K562 (cell line): ENCODE results near the gene ETHE1. TPM values are rescaled to one million over a fixed set of nuclear protein-coding genes. Genes with fewer than 3 reads are reported as not detected.
A peak's percentile ranks its signal among the peaks of the same experiment; 100 is the strongest.

Experiments
- ARID1B ChIP-seq: fragments of 450-650 bp; IDR thresholded peaks from 2 replicates; pipeline ENCODE4 v1.6.1; 2016; ENCODE audit warnings: antibody characterized with exemption, mild to moderate bottlenecking, inconsistent platforms
- CREM ChIP-seq: IDR thresholded peaks from 2 replicates; pipeline ENCODE4 v1.6.1; 2014; ENCODE audit warnings: antibody characterized with exemption, low read depth
- ESRRA ChIP-seq: fragments of 450-650 bp; IDR thresholded peaks from 2 replicates; pipeline ENCODE4 v1.6.1; 2014; ENCODE audit warnings: low read depth, mild to moderate bottlenecking, moderate library complexity, borderline replicate concordance
- ETV6 ChIP-seq, 3 experiments: fragments of 150-350 bp in 1 of 3; sonication (generic) in 1 of 3; formaldehyde crosslinking in 1 of 3; IDR thresholded peaks; 2 replicates each; pipeline versions ENCODE4 v1.6.1 to v1.8.0; 2014 to 2022; ENCODE audit warnings: borderline replicate concordance in 2 of 3, low read depth in 2 of 3, antibody characterized with exemption in 1 of 3, low read length in 1 of 3, mild to moderate bottlenecking in 1 of 3, missing genetic modification reagents in 1 of 3
- FOSL1 ChIP-seq: fragments of 200-800 bp; sonication (Bioruptor generic); conservative IDR thresholded peaks from 2 replicates; pipeline ENCODE4 v1.6.1; 2016; ENCODE audit warnings: missing genetic modification characterization, missing compliant biosample characterization
- FOXM1 ChIP-seq, 2 experiments: fragments of 450-650 bp in 1 of 2; sonication (generic) in 1 of 2; formaldehyde crosslinking in 1 of 2; IDR thresholded peaks; 2 replicates each; pipeline versions ENCODE4 v1.6.1 to v1.9.0; 2017 to 2022; ENCODE audit warnings: low read depth in 2 of 2, mild to moderate bottlenecking in 2 of 2, missing genetic modification reagents in 1 of 2, moderate library complexity in 1 of 2
- HMGN3 ChIP-seq: IDR thresholded peaks from 2 replicates; pipeline ENCODE4 v1.6.1; 2011; ENCODE audit warnings: borderline replicate concordance, low read depth, mild to moderate bottlenecking, mixed read lengths, low read length; ENCODE audit not compliant: insufficient read length; ENCODE audit errors: extremely low read depth
- KLF16 ChIP-seq: IDR thresholded peaks from 2 replicates; pipeline ENCODE4 v1.6.1; 2016; ENCODE audit warnings: antibody characterized with exemption
- MEIS2 ChIP-seq: fragments of 450-650 bp; IDR thresholded peaks from 2 replicates; pipeline ENCODE4 v1.6.1; 2014; ENCODE audit warnings: mild to moderate bottlenecking; ENCODE audit not compliant: partially characterized antibody
- MYNN ChIP-seq, 2 experiments: sonication (generic); formaldehyde crosslinking in 1 of 2; IDR thresholded peaks; 2 replicates each; pipeline versions ENCODE4 v1.5.0 to v1.6.1; 2016 to 2020; ENCODE audit warnings: antibody characterized with exemption in 1 of 2, missing genetic modification reagents in 1 of 2
- PML ChIP-seq: IDR thresholded peaks from 2 replicates; pipeline ENCODE4 v1.6.1; 2012; ENCODE audit warnings: low read length, inconsistent platforms
- RBFOX2 ChIP-seq: fragments of 200-400 bp; formaldehyde crosslinking; IDR thresholded peaks from 2 replicates; pipeline ENCODE4 v1.6.1; 2017; ENCODE audit warnings: low read depth, mild to moderate bottlenecking, low read length, moderate library complexity
- TOE1 ChIP-seq, 2 experiments: fragments of 450-650 bp in 1 of 2; sonication (generic) in 1 of 2; formaldehyde crosslinking in 1 of 2; IDR thresholded peaks; 2 replicates each; pipeline versions ENCODE4 v1.7.1 to v1.8.0; 2016 to 2022; ENCODE audit warnings: borderline replicate concordance in 2 of 2, mild to moderate bottlenecking in 2 of 2, antibody characterized with exemption in 1 of 2, inconsistent platforms in 1 of 2, low read depth in 1 of 2, missing genetic modification reagents in 1 of 2, moderate library complexity in 1 of 2
- ZNF274 ChIP-seq: IDR thresholded peaks from 2 replicates; pipeline ENCODE4 v1.6.1; 2011; ENCODE audit warnings: low read depth, mild to moderate bottlenecking, low read length, moderate library complexity, borderline replicate concordance
- polyA plus RNA-seq, 8 experiments: library from polyadenylated mRNA; depleted of rRNA in 4 of 8; stranded (reverse) in 5 of 8; unstranded in 3 of 8; fragments of >200 nt; fragmentation: Nextera tagmentation in 2 of 8; fragmentation: Illumina TruSeq in 1 of 8; extraction: Ambion mirVana in 2 of 8; extraction: Trizol in 1 of 8; gene quantifications; 2 replicates each; pipeline versions ENCODE4 v1.2.1 to v1.2.3, GENCODE V29; 2011 to 2014; ENCODE audit warnings: inconsistent platforms in 1 of 8, missing spikeins in 1 of 8
- total RNA-seq, 7 experiments: library from RNA; depleted of rRNA in 6 of 7; stranded (reverse); fragments of >200 nt in 6 of 7; fragmentation: Illumina TruSeq in 2 of 7; extraction: Trizol in 2 of 7; gene quantifications; 2 replicates each; pipeline versions ENCODE4 v1.2.1 to v1.2.3, GENCODE V29; 2011 to 2021; ENCODE audit warnings: low replicate concordance in 1 of 7
- TF ChIP-seq, protein P1 (sequence below): fragments of 450-650 bp; IDR thresholded peaks from 2 replicates; pipeline ENCODE4 v1.6.1; 2014; ENCODE audit warnings: low read depth, mild to moderate bottlenecking, moderate library complexity, borderline replicate concordance
- TF ChIP-seq, protein P2 (sequence below): fragments of 450-650 bp; IDR thresholded peaks from 2 replicates; pipeline ENCODE4 v1.6.1; 2016; ENCODE audit warnings: low read depth

ETHE1 gene
- total and polyA plus RNA-seq, 9 of the 15 experiments (the other 6 are each of a cell fraction or from before 2014, with no cell fraction given) = 2.9 to 21.0 (median 10.2) TPM

DNA sequence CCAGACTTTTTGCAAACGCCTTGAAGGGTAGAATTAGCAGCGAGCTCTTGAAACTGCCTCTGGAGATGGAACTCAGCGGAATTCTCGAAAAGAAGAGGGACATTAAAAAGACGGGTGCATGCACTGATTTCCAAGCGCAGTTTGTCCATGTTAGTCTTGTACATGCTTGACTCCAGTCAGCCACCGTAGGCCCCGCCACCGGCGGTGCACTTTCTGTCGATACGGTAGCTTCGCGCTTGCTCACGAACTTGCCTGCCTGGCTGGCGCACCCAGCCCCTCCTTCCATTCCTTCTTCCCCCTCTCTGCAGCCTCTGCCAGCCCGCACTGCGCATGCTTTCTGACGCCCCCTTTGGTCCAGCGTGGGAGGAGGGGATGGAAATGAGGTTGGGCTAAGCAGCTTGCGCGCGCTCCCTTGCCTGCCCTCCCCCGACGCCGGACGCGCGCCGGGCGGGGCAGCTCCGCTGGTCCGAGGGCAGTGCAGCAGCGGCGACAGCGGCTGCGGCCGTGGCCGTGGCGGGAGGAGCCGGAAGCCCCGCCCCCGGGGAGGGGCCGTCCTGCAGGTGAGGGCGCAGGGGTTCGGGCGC, 6.1 kb upstream of the ETHE1 start, which contains the start of gene ZNF575 (continued):
- 0 out of 2 replicates have a peak, but pooled peaks have one; percentile 23 for TF ChIP-seq CREM
- peak; percentile 15; the same call in 1 of the 2 replicates for TF ChIP-seq PML
- TF ChIP-seq HMGN3 = peak; percentile 74
- no peak for TF ChIP-seq FOXM1 (IDR thresholded peaks at IDR 0.05; ENCODE audit: low read depth)
- TF ChIP-seq FOXM1 (CRISPR knock-in tag; IDR thresholded peaks at IDR 0.05; ENCODE audit: low read depth) = no peak
- TF ChIP-seq, protein P1, sequence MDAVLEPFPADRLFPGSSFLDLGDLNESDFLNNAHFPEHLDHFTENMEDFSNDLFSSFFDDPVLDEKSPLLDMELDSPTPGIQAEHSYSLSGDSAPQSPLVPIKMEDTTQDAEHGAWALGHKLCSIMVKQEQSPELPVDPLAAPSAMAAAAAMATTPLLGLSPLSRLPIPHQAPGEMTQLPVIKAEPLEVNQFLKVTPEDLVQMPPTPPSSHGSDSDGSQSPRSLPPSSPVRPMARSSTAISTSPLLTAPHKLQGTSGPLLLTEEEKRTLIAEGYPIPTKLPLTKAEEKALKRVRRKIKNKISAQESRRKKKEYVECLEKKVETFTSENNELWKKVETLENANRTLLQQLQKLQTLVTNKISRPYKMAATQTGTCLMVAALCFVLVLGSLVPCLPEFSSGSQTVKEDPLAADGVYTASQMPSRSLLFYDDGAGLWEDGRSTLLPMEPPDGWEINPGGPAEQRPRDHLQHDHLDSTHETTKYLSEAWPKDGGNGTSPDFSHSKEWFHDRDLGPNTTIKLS = 0 out of 2 replicates have a peak, but pooled peaks have one; percentile 37
- TF ChIP-seq ZNF274 = no peak
- TF ChIP-seq MEIS2 = peak; percentile 58
- TF ChIP-seq KLF16 = 0 out of 2 replicates have a peak, but pooled peaks have one; percentile 35
- peak; percentile 31; the same call in 1 of the 2 replicates for TF ChIP-seq ESRRA
- TF ChIP-seq, protein P2, sequence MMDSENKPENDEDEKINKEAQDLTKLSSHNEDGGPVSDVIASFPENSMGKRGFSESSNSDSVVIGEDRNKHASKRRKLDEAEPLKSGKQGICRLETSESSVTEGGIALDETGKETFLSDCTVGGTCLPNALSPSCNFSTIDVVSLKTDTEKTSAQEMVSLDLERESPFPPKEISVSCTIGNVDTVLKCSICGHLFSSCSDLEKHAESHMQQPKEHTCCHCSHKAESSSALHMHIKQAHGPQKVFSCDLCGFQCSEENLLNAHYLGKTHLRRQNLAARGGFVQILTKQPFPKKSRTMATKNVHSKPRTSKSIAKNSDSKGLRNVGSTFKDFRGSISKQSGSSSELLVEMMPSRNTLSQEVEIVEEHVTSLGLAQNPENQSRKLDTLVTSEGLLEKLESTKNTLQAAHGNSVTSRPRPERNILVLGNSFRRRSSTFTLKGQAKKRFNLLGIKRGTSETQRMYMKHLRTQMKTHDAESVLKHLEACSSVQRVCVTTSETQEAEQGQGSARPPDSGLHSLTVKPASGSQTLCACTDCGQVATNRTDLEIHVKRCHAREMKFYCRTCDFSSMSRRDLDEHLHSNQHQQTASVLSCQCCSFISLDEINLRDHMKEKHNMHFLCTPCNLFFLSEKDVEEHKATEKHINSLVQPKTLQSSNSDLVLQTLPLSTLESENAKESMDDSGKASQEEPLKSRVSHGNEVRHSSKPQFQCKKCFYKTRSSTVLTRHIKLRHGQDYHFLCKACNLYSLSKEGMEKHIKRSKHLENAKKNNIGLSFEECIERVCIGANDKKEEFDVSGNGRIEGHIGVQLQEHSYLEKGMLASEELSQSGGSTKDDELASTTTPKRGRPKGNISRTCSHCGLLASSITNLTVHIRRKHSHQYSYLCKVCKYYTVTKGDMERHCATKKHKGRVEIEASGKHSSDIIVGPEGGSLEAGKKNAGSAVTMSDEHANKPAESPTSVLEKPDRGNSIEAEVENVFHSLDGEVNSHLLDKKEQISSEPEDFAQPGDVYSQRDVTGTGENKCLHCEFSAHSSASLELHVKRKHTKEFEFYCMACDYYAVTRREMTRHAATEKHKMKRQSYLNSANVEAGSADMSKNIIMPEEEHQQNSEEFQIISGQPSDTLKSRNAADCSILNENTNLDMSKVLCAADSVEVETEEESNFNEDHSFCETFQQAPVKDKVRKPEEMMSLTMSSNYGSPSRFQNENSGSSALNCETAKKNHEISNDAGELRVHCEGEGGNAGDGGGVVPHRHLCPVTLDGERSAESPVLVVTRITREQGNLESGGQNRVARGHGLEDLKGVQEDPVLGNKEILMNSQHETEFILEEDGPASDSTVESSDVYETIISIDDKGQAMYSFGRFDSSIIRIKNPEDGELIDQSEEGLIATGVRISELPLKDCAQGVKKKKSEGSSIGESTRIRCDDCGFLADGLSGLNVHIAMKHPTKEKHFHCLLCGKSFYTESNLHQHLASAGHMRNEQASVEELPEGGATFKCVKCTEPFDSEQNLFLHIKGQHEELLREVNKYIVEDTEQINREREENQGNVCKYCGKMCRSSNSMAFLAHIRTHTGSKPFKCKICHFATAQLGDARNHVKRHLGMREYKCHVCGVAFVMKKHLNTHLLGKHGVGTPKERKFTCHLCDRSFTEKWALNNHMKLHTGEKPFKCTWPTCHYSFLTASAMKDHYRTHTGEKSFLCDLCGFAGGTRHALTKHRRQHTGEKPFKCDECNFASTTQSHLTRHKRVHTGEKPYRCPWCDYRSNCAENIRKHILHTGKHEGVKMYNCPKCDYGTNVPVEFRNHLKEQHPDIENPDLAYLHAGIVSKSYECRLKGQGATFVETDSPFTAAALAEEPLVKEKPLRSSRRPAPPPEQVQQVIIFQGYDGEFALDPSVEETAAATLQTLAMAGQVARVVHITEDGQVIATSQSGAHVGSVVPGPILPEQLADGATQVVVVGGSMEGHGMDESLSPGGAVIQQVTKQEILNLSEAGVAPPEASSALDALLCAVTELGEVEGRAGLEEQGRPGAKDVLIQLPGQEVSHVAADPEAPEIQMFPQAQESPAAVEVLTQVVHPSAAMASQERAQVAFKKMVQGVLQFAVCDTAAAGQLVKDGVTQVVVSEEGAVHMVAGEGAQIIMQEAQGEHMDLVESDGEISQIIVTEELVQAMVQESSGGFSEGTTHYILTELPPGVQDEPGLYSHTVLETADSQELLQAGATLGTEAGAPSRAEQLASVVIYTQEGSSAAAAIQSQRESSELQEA = peak; percentile 96
- peak; percentile 47 for TF ChIP-seq RBFOX2
- TF ChIP-seq ETV6 (IDR thresholded peaks at IDR 0.05; ENCODE audit: borderline replicate concordance in 1 of 2, low read depth in 2 of 2, low read length in 1 of 2) = no peak
- TF ChIP-seq ETV6 (CRISPR knock-in tag; IDR thresholded peaks at IDR 0.05; ENCODE audit: borderline replicate concordance) = no peak
- TF ChIP-seq ARID1B = 0 out of 2 replicates have a peak, but pooled peaks have one; percentile 24
- TF ChIP-seq MYNN (IDR thresholded peaks at IDR 0.05) = peak; percentile 54; the same call in 1 of the 2 replicates
- TF ChIP-seq MYNN (CRISPR knock-in tag; IDR thresholded peaks at IDR 0.05) = no peak
- peak; percentile 86 for TF ChIP-seq TOE1 (IDR thresholded peaks at IDR 0.05; ENCODE audit: borderline replicate concordance)
- no peak for TF ChIP-seq TOE1 (CRISPR knock-in tag; IDR thresholded peaks at IDR 0.05; ENCODE audit: borderline replicate concordance, low read depth)
- peak; percentile 24; the same call in 1 of the 2 replicates for TF ChIP-seq FOSL1 (tag)
